ENCODE results near the gene CNPPD1. TPM values are rescaled to one million over a fixed set of nuclear protein-coding genes. Genes with fewer than 3 reads are reported as not detected.

CNPPD1 gene
- total RNA-seq, 1 donor from 2014 or later, result 69.8 TPM

GRCh38 chr2:219158586-219158985 is 18.1 kb downstream of the CNPPD1 start:
- peaks cover 12% of the 10 kb centered on the region for H3K36me3 Mint-ChIP-seq (ENCODE audit: low read depth)
- no peaks in the 10 kb centered on the region for H3K27me3 Mint-ChIP-seq (ENCODE audit: insufficient read depth)
- intact Hi-C loops (cut with micrococcal nuclease), result loop anchor here (10.0 kb wide), 1 partner anchor 304 kb away; the partner anchor contains the start of gene WNT6
- H3K27ac Mint-ChIP-seq, result no peak overlapping the region
- peaks cover 20% of the 10 kb centered on the region for H3K4me1 Mint-ChIP-seq (ENCODE audit: low read depth)
- H3K4me3 Mint-ChIP-seq, result no peak overlapping the region
- DNase-seq (ENCODE audit: low spot score), result no peak
- no peaks in the 10 kb centered on the region for H3K9me3 Mint-ChIP-seq

DNA sequence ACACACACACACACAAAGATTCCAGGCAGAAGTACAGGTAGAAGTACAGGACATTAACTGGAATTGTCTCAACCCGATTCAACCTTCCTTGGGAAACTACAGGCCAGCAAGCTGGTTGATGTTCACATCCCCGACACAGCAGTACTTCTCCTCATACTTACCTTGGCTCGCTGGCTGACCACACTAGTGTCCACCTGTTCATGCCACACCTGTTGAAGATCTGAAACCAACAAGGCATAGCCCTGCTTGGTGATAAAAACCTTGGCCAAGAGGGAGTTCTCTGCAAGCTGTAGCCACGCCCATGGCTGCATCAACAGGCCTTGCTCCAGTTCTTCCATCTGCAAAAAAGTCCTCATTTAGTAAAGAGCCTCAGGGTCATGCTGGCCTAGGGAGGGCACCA is 18.7 kb downstream of the CNPPD1 start:
- H3K9me3 Mint-ChIP-seq, result no peaks in the 10 kb centered on the region
- no peak for DNase-seq (ENCODE audit: low spot score)
- no peak overlapping the region for H3K27ac Mint-ChIP-seq
- no peaks in the 10 kb centered on the region for H3K27me3 Mint-ChIP-seq (ENCODE audit: insufficient read depth)
- H3K36me3 Mint-ChIP-seq (ENCODE audit: low read depth), result peaks cover 13% of the 10 kb centered on the region
- peaks cover 20% of the 10 kb centered on the region for H3K4me1 Mint-ChIP-seq (ENCODE audit: low read depth)
- intact Hi-C loops (cut with micrococcal nuclease), result loop anchor here (10.0 kb wide), 1 partner anchor 303 kb away; the partner anchor contains the start of gene WNT6
- H3K4me3 Mint-ChIP-seq, result no peak overlapping the region

- H3K4me1 Mint-ChIP-seq (ENCODE audit: low read depth), result peaks cover 20% of the 10 kb centered on the region
These were observed 19.3 kb downstream of the CNPPD1 start for GRCh38 chr2:219157396-219157795.

DNA sequence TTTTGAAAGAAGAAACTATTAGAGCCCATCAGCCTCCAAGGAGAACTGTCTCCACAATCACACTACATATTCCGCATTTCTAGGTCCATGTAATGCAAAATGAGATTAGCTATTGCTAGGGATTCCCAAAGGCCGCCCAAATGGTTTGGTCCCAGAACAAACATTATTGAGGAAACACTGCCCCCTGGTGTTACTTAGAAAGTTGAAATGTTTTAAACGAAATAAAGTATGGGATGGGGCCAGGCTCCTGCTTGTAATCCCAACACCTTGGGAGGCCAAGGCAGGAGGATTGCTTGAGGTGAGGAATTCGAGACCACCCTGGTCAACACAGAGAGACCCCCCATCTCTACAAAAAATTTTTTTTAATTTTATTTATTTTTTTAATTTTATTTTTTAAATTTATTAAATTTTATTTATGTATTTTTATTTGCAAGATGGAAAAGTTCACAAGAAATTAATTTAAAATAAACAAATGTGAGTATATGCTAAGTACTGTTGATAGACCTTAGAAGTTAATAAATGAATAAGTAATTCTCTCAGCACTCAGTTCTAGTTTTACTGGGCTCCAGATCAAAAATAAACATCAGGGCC is 21.6 kb downstream of the CNPPD1 start:
- Mint-ChIP-seq H3K27me3 (ENCODE audit: insufficient read depth) (no peaks in the 10 kb centered on the region), H3K4me1 (ENCODE audit: low read depth) (peaks cover 8% of the 10 kb centered on the region), H3K4me3 (no peak overlapping the region), H3K36me3 (ENCODE audit: low read depth) (peaks cover 13% of the 10 kb centered on the region), H3K9me3 (no peaks in the 10 kb centered on the region), H3K27ac (no peak overlapping the region)
- DNase-seq (ENCODE audit: low spot score), result peak; percentile 19
- intact Hi-C loops (cut with micrococcal nuclease), result loop anchor here (1.0 to 10.0 kb wide), 6 partner anchors 82 to 300 kb away; partner anchors contain the start of gene WNT6

More at GRCh38 chr2:219157396-219157795, 19.3 kb downstream of the CNPPD1 start:
- H3K27me3 Mint-ChIP-seq (ENCODE audit: insufficient read depth), result no peaks in the 10 kb centered on the region
- no peak overlapping the region for H3K27ac Mint-ChIP-seq
- intact Hi-C loops (cut with micrococcal nuclease), result loop anchor here (10.0 kb wide), 1 partner anchor 303 kb away; the partner anchor contains the start of gene WNT6
- H3K36me3 Mint-ChIP-seq (ENCODE audit: low read depth), result peaks cover 13% of the 10 kb centered on the region
- no peak overlapping the region for H3K4me3 Mint-ChIP-seq
- H3K9me3 Mint-ChIP-seq, result no peaks in the 10 kb centered on the region
- DNase-seq (ENCODE audit: low spot score), result no peak

DNA sequence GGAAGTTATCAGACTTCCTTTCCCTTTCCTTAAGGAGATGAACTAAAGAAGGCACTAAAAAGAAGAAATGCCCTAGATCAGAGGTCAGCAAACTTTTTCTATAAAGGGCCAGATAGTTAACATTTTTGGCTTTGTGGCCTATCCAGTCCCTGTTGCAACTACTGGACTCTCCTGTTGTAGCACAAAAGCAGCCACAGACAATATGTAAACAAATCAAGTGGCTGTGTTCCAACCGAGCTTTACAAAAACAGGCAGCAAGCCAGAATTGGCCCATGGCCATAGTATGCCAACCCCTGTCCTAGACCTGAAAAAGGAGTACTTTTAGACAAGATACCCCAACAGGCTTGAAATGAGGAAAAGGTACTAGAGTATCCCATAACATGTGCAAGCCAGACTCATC is 27.1 kb downstream of the CNPPD1 start:
- Mint-ChIP-seq H3K4me1 (ENCODE audit: low read depth) (no peaks in the 10 kb centered on the region), H3K36me3 (ENCODE audit: low read depth) (peaks cover 14% of the 10 kb centered on the region), H3K27ac (no peak overlapping the region), H3K27me3 (ENCODE audit: insufficient read depth) (no peaks in the 10 kb centered on the region), H3K4me3 (no peak overlapping the region), H3K9me3 (no peaks in the 10 kb centered on the region)
- intact Hi-C loops (cut with micrococcal nuclease), result loop anchor here (5.0 to 10.0 kb wide), 2 partner anchors 167 to 295 kb away; partner anchors contain the start of gene WNT6
- no peak for DNase-seq (ENCODE audit: low spot score)

DNA sequence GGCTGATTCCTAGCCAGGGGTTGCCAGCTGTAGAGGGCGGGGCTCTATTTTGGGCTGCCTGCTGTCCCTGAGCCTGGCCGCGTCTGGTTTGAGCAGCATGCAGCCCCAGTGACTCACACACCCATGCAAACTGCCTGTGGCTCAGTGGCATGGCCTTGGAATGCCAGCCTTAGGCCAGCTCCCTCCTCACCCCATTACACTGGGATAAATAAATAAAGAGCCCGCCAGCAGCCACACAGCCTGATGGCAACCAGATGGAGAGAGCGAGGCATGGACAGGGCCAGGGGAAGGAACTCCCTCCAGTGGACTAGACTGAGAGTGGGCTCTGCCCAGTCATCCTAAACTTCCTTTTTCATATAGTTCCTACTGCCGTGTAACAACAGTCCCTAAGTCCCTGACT is 34.4 kb downstream of the CNPPD1 start:
- H3K27ac Mint-ChIP-seq, result no peak overlapping the region
- H3K9me3 Mint-ChIP-seq, result no peaks in the 10 kb centered on the region
- H3K27me3 Mint-ChIP-seq (ENCODE audit: insufficient read depth), result no peaks in the 10 kb centered on the region
- peaks cover 7% of the 10 kb centered on the region for H3K4me1 Mint-ChIP-seq (ENCODE audit: low read depth)
- DNase-seq (ENCODE audit: low spot score), result no peak
- intact Hi-C loops (cut with micrococcal nuclease), result no loop called here
- no peak overlapping the region for H3K4me3 Mint-ChIP-seq
- H3K36me3 Mint-ChIP-seq (ENCODE audit: low read depth), result peaks cover 24% of the 10 kb centered on the region

- Mint-ChIP-seq H3K9me3 (no peaks in the 10 kb centered on the region), H3K4me3 (no peak overlapping the region), H3K4me1 (ENCODE audit: low read depth) (peaks cover 7% of the 10 kb centered on the region), H3K36me3 (ENCODE audit: low read depth) (peaks cover 17% of the 10 kb centered on the region), H3K27me3 (ENCODE audit: insufficient read depth) (no peaks in the 10 kb centered on the region), H3K27ac (no peak overlapping the region)
- intact Hi-C loops (cut with micrococcal nuclease), result no loop called here
- no peak for DNase-seq (ENCODE audit: low spot score)
These were observed 36.0 kb downstream of the CNPPD1 start for GRCh38 chr2:219140722-219141121.

DNA sequence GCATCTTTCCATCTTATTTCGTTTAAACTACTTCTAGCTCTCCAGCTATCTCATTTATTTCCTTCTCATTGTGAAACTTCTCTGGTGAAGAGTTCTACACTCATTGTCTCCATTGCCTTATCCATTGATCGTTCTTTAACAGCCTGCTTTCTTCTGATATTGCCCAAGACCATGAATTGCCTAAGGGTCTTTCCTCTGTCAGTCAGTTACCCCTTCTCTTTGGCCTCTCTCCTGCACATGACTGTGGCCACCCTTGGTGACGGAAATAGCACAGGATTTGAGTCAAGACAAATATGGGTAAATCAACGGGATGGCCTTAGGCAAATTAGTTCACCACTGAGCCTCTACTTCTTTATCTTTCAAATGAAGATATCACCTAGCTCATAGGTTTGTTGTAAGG is 42.7 kb downstream of the CNPPD1 start:
- DNase-seq (ENCODE audit: low spot score), result no peak
- Mint-ChIP-seq H3K4me3 (no peak overlapping the region), H3K27me3 (ENCODE audit: insufficient read depth) (no peaks in the 10 kb centered on the region), H3K9me3 (no peaks in the 10 kb centered on the region), H3K36me3 (ENCODE audit: low read depth) (no peaks in the 10 kb centered on the region), H3K27ac (no peak overlapping the region), H3K4me1 (ENCODE audit: low read depth) (no peaks in the 10 kb centered on the region)
- intact Hi-C loops (cut with micrococcal nuclease), result no loop called here

DNA sequence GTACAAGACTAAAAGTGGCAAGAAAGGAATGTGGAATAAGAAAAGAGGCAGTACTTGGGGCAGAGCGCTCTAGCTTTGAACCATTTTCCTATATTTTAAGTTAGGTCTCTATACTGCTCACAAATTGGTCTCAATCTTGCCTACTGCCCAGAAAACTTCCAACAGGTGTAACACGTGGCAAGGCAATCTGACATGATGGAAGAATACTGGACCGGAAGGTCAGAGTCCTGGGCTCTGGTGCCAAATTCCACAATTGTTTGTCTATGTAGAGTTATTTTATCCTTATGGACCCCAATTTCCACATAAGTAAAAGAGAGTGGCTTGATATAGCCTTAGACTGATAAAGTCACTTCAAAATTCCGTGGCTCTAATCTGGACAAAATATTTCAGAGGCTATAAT is 45.0 kb downstream of the CNPPD1 start:
- intact Hi-C loops (cut with micrococcal nuclease), result no loop called here
- no peaks in the 10 kb centered on the region for H3K36me3 Mint-ChIP-seq (ENCODE audit: low read depth)
- H3K27me3 Mint-ChIP-seq (ENCODE audit: insufficient read depth), result no peaks in the 10 kb centered on the region

DNA sequence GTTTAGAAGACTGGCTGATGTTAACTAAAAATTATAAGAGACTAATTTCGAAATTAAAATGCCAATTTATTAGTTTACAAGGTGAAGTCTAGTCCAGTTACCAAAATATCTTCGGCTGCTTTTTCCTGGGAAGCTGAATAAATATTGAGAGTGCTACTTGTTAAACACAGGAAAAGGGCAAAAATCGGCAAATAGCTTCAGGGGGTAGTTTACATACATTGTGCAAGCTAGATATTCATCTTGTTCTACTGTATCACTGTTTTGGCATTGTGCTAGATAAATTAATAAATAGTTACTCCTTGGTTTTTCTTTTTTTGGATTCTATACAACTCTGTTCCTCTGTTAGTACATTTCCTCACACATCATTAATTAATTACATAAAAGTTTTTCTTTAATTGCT is 45.4 kb downstream of the CNPPD1 start:
- no peaks in the 10 kb centered on the region for H3K4me1 Mint-ChIP-seq (ENCODE audit: low read depth)
- H3K4me3 Mint-ChIP-seq, result no peak overlapping the region

More for the DNA sequence above, 45.0 kb downstream of the CNPPD1 start:
- no peak for DNase-seq (ENCODE audit: low spot score)
- no peak overlapping the region for H3K27ac Mint-ChIP-seq
- H3K4me1 Mint-ChIP-seq (ENCODE audit: low read depth), result no peaks in the 10 kb centered on the region
- no peak overlapping the region for H3K4me3 Mint-ChIP-seq
- no peaks in the 10 kb centered on the region for H3K9me3 Mint-ChIP-seq

DNA sequence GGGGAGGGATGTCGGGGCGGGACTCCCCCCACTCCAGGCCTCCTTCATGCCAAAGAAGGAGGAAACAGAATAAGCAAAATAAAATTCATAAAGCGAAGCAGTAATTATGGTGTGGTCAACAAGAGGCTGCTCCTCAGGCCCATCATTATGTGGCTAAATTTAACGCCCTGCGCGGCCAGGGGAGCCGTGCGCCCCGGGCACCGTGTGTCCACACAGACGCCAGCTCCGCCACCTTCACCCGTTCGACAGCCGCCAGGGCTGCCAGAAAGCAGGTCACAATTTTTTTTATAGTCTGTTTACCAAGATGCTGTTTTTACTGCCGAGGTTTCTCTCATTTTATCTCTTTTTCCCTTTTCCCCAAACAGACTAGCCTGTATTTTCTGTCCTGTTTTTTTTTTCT is 47.1 kb downstream of the CNPPD1 start:
- Mint-ChIP-seq H3K9me3 (no peaks in the 10 kb centered on the region), H3K4me1 (ENCODE audit: low read depth) (peaks cover 10% of the 10 kb centered on the region), H3K27me3 (ENCODE audit: insufficient read depth) (no peaks in the 10 kb centered on the region), H3K27ac (no peak overlapping the region), H3K4me3 (no peak overlapping the region), H3K36me3 (ENCODE audit: low read depth) (no peaks in the 10 kb centered on the region)
- intact Hi-C loops (cut with micrococcal nuclease), result no loop called here
- no peak for DNase-seq (ENCODE audit: low spot score)

More for the DNA sequence above, 45.4 kb downstream of the CNPPD1 start:
- Mint-ChIP-seq H3K27ac (no peak overlapping the region), H3K27me3 (ENCODE audit: insufficient read depth) (no peaks in the 10 kb centered on the region), H3K36me3 (ENCODE audit: low read depth) (no peaks in the 10 kb centered on the region), H3K9me3 (no peaks in the 10 kb centered on the region)
- DNase-seq (ENCODE audit: low spot score), result no peak
- intact Hi-C loops (cut with micrococcal nuclease), result no loop called here

DNA sequence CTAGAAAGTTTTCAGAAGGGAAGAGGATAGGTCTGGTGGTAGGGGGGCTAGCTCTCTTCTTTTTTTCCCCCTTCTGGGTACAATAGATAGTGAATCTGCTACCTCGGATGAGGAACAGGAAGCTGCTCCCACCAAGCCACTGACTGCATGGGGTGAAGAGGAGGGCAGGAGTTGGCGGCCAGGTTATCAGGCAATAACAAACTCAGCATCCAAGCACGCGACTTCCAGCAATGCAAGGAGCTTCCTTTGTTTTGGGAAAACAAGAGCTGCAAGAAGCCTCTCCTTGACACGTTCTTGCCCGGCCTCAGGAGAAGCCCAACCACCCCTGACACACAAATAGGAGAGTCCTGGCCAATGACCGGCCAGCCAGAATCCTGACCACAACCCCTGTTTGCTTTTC is 48.3 kb downstream of the CNPPD1 start:
- Mint-ChIP-seq H3K4me1 (ENCODE audit: low read depth) (peaks cover 18% of the 10 kb centered on the region), H3K36me3 (ENCODE audit: low read depth) (no peaks in the 10 kb centered on the region), H3K27me3 (ENCODE audit: insufficient read depth) (no peaks in the 10 kb centered on the region), H3K4me3 (no peak overlapping the region), H3K9me3 (no peaks in the 10 kb centered on the region), H3K27ac (no peak overlapping the region)
- no peak for DNase-seq (ENCODE audit: low spot score)
- intact Hi-C loops (cut with micrococcal nuclease), result no loop called here

GRCh38 chr2:219127037-219127635 is 49.6 kb downstream of the CNPPD1 start:
- no peak overlapping the region for H3K4me3 Mint-ChIP-seq

More at GRCh38 chr2:219127037-219127635, 49.6 kb downstream of the CNPPD1 start:
- H3K36me3 Mint-ChIP-seq (ENCODE audit: low read depth), result no peaks in the 10 kb centered on the region
- H3K4me1 Mint-ChIP-seq (ENCODE audit: low read depth), result peaks cover 18% of the 10 kb centered on the region
- intact Hi-C loops (cut with micrococcal nuclease), result no loop called here
- no peaks in the 10 kb centered on the region for H3K9me3 Mint-ChIP-seq
- no peak for DNase-seq (ENCODE audit: low spot score)
- H3K27me3 Mint-ChIP-seq (ENCODE audit: insufficient read depth), result no peaks in the 10 kb centered on the region
- H3K27ac Mint-ChIP-seq, result no peak overlapping the region

Data from activated T-helper 1 cell treated with anti-CD3 and anti-CD28 coated beads, Interleukin-12 subunit alpha, Interleukin-12 subunit beta, Interleukin-2, Interleukin-4 antibody, amounts not matched to agents 30 ng/mL and 10 ng/mL and 1 ng/mL, durations not matched to agents 14 hours and 24 hours and 36 hours (primary cell).